Measurements from ENCODE around the gene FYCO1.

Gene FYCO1

DNA sequence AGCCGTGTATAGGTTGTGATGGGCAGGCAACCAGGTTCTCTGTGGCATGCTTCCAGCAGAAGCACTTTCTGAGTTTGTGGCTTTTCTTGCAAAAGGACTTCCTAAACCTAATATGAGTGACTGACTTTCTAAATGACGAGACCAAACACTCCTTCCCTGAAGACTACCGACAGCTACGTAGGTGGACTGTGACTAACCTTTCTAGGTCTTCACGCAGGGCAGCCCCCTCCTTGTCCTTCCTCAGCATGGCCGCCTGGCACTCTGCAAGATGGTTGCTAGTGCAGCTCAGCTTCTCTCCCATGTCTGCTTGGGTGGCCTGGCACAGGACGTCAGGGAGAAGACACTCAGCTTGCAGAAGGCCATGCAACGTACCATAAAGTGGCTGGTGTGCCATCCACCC is 31.5 kb downstream of the FYCO1 start:
- no peak for DNase-seq (ENCODE audit: low spot score)

GRCh38 chr3:45962033-45962432 is 33.6 kb downstream of the FYCO1 start:
- DNase-seq (ENCODE audit: low spot score), result no peak

DNA sequence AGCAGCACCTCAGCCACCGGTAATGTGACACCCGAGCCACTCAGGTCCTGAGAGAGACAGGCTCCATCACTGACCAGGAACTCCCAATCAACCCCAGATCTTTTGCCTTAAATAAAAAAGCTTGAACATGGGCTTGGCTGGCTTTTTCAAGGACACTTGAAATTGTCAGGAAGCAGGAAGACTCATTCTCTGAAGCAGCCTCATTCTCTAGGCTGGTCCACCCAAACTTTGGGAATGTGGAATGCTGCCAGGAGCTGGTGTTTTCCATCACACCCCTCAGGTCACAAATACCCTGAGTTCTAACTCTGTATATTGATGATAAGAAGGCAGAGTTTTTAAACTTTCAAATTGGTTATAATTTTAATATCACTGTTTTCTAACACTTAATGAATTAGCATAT is 35.3 kb downstream of the FYCO1 start:
- DNase-seq (ENCODE audit: low spot score), result no peak

- DNase-seq (ENCODE audit: low spot score), result no peak
Measured at GRCh38 chr3:45959201-45959600, 36.4 kb downstream of the FYCO1 start.

GRCh38 chr3:45958321-45958791 is 37.3 kb downstream of the FYCO1 start:
- no peak for DNase-seq (ENCODE audit: low spot score)

DNA sequence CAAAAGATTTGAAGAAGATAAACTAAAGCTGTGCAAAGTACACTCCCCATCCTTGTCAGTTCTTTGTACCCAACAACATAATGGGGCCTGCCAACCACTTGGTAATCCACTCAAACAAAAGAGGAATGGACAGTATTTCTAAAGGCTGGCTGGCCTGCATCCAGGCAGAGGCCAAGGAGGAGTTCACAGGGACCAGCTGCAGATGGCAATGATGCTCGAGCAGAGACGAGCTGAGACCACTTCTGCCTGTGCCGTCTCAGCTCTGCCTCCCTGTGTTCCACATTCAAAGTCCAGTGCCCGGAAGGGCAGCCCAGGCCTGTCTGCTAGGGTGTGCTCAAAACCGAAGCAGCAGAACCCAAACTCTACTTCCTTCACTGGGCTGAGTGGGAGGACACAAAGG is 38.0 kb downstream of the FYCO1 start:
- no peak for DNase-seq (ENCODE audit: low spot score)

DNA sequence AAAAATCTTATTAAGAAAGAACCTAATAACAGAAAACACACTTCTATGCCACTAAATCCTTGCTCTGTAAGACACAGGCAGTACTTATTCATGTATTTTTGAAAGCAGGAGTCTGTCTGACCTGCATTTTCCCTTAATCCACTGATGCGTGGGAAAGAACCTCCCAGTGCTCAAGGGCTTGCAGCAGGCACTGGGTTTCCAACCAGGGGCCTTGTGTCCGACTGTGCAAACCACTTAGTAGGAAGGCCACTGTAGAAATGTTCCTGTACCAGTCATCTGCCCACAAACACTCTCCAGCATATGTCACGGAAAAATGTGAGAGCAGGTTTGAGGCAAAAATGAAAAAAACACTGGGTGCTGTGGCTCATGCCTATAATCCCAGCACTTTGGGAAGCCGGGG is 39.9 kb downstream of the FYCO1 start:
- no peak for DNase-seq (ENCODE audit: low spot score)

GRCh38 chr3:45955017-45955647 is 40.5 kb downstream of the FYCO1 start:
- DNase-seq (ENCODE audit: low spot score), result no peak

- DNase-seq (ENCODE audit: low spot score), result no peak
Measured at GRCh38 chr3:45954306-45954705, 41.3 kb downstream of the FYCO1 start.

DNA sequence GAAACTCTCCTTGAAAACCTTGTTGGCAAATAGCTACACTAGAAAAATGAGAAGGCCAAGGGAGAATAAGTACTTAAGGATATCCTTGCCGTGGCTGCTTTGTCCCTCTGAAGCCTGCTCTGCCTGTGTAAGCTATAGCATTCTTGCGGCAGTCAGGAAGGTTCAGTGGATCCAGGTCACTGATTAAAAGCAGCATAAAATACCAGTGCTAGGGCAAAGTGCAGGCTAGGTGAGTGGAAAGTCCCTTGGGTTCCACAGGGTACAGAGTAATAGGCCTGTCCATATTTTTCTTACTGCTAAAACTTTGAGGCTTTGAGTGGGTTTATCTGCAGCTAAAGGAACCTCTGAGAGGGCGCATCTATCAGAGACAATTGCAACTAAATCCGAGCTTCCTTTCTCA is 42.1 kb downstream of the FYCO1 start:
- DNase-seq (ENCODE audit: low spot score), result no peak

GRCh38 chr3:45952456-45952855 is 43.2 kb downstream of the FYCO1 start:
- no peak for DNase-seq (ENCODE audit: low spot score)

DNA sequence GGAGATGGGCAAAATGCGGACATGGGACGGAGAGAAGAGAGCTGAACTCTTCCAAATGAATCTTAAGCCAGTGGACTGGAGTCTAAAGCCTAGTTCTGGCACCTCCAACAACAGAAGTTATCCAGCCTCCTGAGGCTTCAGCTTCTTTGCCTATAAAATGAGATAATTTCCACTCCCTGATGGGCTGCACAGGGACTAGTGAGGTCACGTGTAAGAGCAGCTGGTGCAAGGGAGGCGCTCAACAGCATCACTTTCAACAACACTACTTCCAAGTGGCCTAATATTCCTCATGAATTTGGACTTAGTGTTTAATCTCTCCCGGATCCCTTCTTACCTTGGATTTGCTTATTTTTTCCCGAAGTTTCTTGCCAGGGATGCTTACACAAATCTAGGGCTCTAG is 43.7 kb downstream of the FYCO1 start:
- no peak for DNase-seq (ENCODE audit: low spot score)

GRCh38 chr3:45950686-45951600 is 44.7 kb downstream of the FYCO1 start:
- no peak for DNase-seq (ENCODE audit: low spot score)

- no peak for DNase-seq (ENCODE audit: low spot score)
Measured at GRCh38 chr3:45950131-45950530, 45.5 kb downstream of the FYCO1 start.

- no peak for DNase-seq (ENCODE audit: low spot score)
Measured at GRCh38 chr3:45949432-45949831, 46.2 kb downstream of the FYCO1 start.

GRCh38 chr3:45948881-45949280 is 46.7 kb downstream of the FYCO1 start:
- no peak for DNase-seq (ENCODE audit: low spot score)

DNA sequence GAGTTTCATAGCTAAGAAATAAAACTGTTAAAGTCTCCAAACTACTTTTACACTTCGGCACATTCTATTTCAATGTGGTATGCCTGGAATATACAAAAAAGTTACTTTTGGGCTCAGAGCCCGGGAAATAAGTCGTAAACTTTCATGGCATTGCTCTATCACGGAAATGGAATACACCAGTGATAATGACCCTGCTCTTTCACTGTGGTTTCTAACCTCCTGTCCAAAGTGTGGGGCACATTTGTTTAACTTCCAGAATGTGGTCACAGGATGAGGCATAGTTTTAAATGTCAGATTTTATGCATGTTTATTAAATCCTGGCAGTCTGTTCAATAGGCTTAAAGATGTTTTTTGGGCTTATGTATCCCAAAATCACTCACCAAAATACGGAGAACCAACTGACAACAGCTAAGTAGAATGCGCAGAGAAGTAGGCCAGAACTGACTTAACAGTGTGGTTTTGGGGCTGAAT is 47.3 kb downstream of the FYCO1 start:
- DNase-seq (ENCODE audit: low spot score), result no peak

- DNase-seq (ENCODE audit: low spot score), result no peak
Measured at GRCh38 chr3:45947361-45947760, 48.3 kb downstream of the FYCO1 start.

- DNase-seq (ENCODE audit: low spot score), result peak; percentile 72
Measured at GRCh38 chr3:45946875-45947274, 48.7 kb downstream of the FYCO1 start.

DNA sequence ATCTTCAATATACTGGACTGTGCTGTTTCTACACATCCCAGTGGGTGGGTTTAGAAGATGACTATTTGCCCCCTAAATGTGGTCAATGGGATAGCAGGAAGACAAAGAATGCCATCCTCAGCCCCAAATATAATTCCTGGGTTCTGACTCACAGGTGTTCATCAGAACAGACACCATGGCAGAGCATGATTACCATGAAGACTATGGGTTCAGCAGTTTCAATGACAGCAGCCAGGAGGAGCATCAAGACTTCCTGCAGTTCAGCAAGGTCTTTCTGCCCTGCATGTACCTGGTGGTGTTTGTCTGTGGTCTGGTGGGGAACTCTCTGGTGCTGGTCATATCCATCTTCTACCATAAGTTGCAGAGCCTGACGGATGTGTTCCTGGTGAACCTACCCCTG is 49.3 kb downstream of the FYCO1 start:
- DNase-seq (ENCODE audit: low spot score), result no peak

GRCh38 chr3:45944830-45945620 is 50.6 kb downstream of the FYCO1 start:
- DNase-seq (ENCODE audit: low spot score), result no peak

DNA sequence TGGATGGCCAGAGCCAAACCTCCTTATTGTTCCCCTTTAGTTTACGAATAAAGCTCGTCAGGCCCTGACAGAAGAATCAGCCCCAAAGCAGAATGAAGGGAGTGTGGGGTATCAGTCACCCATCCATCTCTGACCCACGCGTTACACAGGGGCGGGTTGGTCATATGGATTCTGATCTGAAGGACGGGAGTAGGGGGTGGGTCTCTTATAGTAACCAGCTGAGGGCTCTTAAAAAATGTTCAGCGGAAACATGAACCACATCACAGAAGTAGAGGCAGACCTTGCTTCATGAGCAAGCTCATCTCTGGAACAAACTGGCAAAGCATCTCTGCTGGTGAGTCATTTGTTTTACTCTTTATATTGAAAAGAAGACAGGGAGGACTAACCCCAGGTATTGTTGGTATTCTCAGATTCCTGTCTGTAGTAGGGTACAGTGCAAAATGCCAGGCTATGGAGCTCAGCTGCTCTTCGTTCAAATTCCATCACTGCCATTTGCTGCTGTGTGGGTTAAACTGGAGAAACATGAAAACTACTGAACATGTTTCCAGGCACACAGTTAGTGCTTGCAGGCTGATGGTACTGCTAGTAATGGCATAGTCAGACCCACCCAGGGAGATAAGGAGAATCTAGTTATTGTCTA is 52.3 kb downstream of the FYCO1 start, which contains the start of gene CXCR6:
Gene CXCR6 (plus strand): TSS at position 258 of the 640 bp plus-strand sequence. CDS start 3,018 bp downstream, outside the sequence.
- DNase-seq (ENCODE audit: low spot score), result no peak

Measured in hematopoietic multipotent progenitor cell treated with erythropoietin and hydrocortisone succinate and interleukin-3 and kit ligand, for 15 days (in vitro differentiated cells).